CD4-positive, alpha-beta T cell treated with Interleukin-2 at 100 ng/mL for 4 hours (primary cell): ENCODE data around the gene GRIK3.
"Not testable (repeated sequence)": the region's sequence is repeated elsewhere in the genome, so short reads cannot be mapped to it uniquely, and the experiment has no call there.

Source experiments
- DNase-seq: peaks from one replicate; pipeline ENCODE4 v3.0.0-alpha.2; 2020; ENCODE audit warnings: low spot score

GRIK3 gene

DNA sequence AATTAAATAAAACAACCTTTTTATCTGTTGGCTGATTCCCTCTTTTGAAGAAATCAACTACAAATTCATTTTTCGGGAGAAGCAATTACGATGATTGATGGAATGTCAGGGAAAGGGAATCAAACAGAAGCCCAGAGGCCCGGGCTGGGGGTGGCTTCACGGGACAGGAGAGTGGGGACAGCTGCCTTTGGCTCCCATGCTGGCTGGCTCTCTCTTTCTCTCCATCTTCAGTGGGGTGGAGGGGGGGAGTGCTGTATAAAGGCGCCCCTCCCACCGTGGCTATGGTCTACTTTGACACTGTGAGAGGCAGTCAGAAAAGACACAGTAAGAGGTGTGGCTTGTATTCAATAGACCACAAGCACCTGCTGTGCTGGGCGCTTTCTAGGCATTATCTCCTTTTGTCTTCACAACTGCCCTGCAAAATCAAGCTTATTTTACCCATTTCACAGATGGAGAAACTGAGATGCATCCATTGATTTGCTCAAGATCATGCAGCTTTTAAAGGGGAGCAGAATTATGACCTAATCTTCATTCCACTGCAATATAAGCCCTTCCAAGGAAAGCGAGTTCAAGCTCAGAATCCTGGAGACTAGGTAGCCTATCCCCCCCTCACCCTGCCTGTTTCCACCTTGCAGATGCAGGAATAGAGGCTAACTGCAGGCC lies 92.9 kb downstream of the GRIK3 start:
- no peak for DNase-seq

DNA sequence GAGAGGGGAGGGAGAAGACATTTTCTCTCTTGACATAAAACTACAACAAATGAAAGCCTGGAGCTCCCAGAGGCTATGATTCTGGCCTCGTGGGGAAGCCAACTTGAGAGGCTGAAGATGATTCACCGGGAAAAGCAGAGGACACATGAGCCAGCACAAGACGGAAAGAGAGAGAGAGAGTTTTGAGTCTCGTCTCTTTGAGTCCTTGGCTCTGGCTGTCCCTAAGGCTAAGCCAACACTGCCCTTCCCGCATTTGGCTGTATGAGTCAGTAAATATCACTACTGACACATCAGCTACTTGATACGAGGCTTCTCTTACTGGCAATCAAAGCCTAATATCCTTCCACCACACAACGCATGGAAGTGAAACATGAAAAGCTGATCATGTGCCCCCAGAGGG lies 95.5 kb downstream of the GRIK3 start:
- no peak for DNase-seq

DNA sequence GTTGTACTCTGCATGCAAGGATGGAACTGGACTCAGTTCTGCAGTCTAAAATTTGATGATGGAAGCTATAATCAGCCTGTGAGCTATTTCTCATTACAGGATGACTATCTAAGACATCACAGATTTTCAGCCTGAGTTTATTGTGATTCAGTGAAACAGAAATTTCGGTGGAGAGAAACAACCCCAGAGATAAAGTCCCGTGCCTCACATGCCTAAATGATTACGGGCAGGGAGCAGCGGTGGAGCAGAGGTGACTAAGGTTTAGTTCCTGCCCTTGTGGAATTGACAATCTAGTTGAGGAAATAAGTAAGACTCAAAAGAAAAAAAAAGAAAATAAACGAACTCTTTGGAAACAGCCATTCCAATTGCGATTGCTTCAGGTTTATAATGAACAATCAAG lies 96.9 kb downstream of the GRIK3 start:
- no peak for DNase-seq

DNA sequence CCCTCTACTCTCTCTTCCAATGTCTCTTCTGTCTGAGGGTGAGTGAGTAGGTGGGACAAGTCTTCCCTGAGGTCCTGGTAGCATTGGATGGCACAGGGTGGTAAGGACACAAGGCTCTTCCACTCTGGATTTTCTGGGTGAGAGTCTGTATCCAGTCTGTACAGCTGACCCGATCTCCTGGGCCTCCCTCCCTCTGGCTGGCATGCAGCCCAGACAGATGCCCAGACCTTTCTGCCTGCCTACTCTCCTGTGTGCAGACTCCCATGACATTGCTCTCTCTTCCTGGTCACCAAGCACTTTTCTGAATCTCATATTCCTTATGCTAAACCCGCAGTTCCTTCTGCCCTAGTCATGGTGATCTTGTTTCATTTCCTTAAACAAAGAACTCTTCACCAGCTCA lies 100.3 kb downstream of the GRIK3 start:
- no peak for DNase-seq

DNA sequence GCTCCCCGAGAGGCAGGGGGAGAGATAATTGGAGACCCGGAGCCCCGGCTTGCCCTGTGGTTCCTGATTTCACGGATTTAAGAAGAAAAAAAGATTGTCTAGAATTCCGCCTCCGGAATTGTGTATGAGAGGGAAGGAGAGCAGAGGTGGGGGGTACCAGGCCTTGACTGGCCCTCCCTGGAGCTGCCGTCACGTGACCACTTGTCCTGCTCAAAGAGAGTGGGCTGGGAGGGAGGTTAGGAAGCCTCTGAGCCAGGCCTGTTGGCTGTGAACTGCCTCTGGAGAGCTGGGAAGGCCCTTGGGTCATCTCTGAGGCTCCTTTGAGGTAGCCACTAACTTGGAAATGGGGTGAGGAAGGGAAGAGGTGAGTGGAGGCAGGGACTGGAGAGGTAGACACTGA lies 106.5 kb downstream of the GRIK3 start:
- DNase-seq: no peak

DNA sequence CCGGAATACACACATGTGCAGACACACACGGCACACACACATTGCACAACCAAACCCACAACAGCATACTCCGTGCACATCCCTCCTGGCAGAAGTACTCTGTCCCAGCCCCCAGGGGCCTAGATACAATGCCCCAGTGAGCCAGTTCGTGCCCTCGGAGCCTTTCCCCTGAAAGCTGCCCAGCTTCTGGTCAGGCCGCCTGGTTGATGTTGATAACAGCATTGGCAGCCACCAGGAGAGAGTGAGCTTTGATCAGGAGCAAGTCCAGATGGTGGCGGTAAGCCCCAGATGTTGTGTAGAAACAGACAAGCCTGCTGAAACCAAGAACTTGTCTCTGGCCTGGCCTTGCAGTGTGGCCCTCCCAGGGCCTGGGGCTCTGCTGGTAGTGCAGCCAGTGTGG lies 109.1 kb downstream of the GRIK3 start:
- DNase-seq: no peak

DNA sequence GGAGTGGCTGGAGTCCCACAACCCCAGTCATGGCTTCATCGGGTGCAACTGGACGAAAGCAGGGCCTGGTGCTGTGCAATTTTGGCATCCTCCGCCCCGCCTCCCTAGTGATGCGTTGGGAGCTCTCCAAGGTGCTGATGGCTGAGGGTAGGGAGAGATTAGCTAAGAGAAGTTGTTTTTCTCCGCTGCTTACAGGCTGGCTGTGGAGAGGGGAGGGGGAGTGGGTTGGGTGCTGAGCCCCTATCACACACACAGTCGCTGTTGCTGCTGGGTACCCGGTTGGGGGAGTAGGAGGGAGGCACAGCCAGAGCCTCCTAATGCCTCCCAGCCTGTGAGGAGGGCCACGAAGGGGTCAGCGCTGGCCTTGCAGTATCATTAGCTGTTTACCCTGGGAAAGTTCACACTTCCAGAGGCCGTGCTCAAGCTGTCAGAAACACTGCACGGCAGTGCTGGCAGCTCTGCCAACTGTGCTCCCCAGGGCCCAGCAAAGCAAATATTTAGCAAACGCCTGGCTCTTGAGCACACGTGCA lies 110.0 kb downstream of the GRIK3 start:
- DNase-seq: no peak

DNA sequence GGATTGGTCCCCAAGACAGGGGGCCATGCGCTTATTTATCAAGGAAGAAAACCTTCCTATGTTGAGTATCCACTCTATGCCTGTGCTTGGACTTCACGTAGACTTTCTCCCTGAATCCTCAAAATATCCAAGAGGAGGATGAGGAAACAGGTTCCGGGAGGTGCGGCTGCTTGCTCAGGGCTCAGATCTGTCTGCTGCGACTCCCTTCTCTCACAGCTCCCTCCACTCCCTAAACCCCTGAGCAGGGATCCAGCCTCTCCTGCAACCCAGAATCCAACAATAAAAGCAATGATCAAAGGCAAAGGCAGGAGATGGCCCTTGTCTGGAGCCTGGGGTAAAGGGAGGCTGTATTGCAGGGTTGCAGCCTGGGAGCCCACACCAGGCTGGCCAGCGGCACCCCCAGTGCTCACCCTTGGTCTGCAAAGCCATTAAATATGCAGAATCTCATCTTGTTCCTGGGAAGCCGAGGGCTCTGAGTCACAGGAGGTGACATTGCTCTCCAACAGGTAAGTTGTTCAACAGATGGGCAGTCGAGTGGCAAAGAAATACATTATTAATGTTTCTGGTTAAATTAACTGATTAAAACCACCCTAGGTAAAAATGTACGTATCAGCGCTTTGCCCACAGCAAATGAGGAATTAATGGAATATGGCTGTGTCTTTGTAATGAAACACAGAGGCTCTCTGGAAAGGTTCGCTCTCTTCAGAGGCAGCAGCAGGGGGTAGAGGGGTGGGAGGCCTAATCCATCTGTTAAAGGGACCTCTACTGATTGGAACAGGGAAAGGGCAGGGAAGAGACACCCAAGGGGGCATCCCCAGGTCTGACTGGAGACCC lies 111.5 kb downstream of the GRIK3 start:
- no peak for DNase-seq

DNA sequence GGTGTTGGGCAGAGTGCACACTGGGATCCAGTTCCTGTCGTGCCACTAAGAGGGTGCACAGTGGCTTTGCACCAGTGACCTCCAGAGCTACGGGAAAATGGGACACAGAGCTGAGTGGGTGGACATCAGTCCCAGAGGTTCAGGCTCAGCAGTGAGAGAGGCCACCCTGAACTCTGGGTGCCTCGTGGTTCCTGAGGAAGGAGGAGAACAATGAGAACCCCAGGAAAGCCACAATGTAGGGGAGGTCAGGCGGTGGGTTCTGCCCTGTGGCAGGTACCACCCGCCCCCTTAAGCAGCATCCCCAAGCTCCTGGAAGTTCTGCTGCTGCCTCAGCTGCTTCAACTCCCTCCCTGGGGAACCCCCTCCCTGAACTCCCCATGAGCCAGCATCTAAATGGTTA lies 112.2 kb downstream of the GRIK3 start:
- DNase-seq: no peak

DNA sequence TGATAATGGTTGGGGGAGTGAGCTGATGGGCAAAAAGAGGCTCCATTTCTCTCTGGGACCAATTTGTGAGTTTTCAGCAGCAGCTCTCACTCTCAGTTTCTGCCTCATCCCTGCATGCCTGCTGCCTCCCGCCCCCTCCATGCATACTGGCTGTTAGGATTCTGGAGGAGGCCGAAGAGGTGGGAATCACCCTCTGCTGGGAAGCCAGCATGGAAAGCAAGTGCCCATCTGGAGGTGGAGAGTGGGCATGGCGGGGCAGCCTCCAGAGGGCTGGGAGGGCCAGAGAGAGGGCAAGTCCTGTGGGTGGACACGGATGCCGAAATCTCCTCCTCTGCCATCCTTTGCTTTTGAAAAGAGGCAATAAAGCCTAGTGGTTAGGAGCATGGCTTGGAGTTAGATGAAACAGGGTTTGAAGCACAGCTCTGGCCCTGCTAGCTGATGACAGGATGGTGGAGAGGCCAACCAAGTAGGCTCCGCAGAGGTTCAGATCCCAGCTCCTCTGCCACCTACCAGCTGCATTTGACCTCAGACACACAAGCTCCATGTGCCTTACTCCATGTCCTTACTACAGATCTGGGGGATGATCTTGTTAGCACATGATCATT lies 113.4 kb downstream of the GRIK3 start:
- DNase-seq: no peak

DNA sequence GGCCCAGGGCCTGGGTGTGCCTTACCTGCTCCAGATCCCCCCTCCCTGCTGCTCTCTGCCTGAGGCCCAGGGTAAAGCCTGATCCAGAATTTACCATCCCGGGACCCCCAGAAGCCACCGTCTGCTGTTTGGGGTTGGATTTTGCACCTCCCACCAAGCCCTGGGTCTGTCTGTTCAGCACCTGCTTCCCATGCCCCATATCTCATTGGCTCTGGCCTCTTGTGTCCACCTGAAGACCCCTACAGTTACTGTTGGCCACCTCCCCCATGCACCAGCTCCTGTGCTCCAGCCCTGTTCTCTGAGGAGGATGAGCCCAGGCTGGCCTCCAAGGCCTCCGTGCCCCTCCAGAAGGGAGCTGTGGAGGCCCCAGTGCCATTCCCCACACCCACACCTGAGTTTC lies 113.9 kb downstream of the GRIK3 start:
- no peak for DNase-seq

DNA sequence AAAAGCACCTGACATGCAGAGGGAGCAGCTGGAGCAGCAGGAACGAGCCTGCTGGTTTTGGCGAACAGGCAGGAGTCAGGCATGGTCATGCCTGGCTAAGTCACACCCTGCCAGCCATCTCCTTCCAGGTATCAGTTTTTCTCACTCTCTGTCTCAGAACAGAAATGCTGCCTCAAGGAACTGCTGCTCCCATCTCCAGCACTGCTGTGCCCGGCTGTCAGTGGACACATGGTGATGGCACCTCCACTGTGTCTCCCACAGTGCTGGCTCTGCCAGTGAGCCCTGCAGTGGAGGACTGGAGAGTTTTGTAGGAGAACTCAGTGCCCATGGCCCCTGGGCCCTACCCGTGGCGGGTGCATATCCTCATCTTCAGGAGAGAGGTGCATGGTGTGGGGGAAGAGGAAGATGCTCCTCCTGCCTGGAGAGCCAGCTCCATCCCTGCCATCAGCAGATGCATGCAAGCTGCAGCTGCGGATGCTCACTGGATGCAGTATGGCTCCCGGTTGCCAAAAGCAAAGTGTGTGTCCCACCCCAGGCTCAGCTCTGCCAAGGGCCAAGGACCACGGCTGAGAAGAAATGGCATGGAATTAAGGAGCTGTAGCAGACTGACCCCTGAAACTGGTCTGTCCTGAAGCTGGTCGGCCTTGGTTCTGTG lies 114.7 kb downstream of the GRIK3 start:
- DNase-seq: no peak

DNA sequence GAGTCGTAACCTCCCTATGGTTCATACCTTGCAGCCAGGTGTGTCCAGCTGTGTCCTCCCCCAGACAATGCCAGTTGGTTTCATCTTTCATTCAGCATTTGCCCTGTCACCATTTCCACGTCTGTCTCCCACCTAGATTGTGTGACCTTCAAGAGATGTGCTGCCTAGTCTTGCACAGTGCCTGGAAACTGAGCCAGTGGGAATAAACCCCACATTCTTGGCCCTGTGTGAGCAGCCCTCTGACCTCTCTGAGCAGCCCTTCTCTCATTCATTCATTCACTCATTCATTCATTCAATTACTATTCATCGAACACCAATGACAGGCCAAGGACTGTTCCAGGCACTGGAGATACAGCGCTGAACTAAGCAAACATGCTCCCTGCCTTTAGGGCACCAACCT lies 115.7 kb downstream of the GRIK3 start:
- DNase-seq: no peak

DNA sequence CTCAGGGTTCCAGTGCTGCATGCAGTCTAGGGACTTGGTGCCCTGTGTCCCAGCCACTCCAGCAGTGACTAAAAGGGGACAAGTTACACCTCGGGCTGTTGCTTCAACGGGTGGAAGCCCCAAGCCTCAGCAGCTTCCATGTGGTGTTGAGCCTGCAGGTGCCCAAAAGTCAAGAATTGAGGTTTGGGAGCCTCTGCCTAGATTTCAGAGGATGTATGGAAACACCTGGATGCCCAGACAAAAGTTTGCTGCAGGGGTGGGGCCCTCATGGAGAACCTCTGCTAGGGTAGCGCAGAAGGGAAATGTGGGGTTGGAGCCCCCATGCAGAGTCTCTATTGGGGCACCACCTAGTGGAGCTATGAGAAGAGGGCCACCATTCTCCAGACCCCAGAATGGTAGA lies 117.8 kb downstream of the GRIK3 start:
- DNase-seq: not testable (repeated sequence)

DNA sequence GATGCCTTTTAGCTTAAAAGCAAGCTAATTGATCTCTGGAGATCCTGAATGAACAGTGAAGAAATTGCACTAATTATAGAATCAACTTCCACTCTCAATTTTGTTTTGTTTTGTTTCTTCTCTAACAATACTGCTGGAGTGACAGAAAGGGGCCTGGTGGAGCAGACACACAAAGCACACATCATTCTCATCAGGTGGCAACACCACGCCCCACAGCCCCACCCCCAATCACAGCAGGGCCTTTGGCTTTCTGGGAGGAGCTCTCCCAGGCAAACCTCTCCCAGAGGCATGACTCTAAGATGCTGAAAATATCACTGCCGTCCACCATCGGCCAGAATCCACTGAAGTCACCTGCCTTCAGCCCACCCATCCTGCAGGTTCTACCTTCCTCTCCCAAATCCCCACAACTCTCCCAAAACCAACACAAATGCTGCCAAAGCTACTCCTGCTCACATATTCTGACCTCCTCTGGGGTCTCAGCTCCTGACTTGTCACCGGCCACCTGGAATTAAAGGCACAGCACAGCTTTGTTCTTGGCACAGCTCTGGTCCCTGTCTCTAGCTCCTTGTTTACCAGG lies 120.7 kb downstream of the GRIK3 start:
- DNase-seq: no peak

DNA sequence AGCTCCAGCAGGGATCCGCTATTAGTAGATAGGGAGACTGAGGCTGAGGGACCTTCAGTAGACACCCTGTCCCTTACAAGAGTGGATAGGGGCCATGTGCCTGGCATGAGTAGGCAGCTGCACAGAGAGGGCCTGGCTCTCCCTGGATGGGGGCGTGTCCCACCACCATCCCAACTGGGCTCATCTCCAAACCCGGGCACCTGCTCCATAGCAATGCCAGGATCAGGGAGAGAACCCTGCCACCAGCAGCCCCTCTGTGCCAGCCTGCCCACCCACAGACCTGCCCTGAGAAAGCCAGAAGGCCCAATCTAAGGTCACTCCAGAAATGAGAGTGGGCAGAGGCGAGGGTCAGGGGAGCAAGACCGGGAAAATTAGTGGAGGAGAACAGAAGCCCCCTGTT lies 121.3 kb downstream of the GRIK3 start:
- no peak for DNase-seq

DNA sequence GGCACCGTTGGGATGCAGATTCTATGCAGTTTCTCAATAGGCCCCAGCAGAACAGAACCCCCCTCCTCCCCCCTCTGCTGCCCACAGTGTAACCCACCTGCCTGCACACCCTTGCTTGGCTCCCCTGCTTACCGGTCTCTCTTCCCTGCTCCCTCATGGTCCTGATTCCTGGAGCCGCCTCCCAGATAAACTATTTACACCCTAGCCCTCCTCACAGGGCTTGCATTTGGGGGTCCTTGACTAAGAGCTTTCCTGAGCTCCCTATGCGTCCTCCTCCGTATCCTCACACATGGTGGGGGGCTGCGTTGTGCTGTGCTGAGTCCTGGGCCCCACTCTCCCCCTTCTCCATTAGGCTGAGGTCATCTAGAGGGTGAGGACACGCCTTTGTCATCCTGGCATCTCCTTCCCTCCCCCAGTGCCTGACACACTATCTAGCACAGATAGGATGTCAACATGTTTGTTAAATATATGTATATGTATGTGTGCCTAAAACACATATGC lies 121.9 kb downstream of the GRIK3 start:
- no peak for DNase-seq

DNA sequence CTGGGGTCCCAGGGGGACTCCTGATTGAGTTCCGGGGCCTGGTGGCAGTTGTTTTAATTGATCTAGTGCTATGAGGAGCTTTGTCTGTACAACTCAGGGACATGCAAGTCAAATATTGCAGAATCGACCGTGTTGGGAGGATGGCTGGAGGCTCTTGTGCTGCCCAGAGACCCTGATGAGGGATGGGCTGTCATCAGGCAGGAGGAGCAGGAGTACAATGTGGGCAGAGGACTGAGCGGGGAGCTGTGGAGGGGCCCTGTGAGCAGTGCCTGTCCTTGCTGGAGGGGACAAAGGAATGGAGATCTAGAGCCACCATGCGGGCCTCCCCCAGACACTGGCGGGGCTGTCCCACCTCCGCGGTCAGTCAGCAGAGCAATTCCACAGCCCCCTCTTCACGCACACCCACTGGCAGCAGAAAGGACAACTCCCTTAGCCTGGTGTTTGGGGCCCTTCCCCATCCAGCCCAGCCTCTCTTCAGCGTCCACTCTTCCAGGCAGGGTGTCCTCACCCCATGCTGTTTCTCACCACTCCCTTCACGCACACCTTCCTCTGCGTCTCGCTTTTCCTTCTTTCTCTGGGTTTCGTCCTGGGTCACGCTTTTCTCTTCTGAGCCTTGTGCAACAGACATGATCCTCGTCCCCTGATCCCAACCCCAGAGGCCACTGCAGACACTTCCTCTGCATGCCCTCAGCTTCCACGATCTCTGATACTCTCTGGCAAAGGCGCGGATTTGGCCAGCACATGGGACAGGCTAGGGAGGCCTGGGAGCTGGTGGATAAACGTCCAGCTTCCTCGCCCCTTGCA lies 122.6 kb downstream of the GRIK3 start:
- no peak for DNase-seq

DNA sequence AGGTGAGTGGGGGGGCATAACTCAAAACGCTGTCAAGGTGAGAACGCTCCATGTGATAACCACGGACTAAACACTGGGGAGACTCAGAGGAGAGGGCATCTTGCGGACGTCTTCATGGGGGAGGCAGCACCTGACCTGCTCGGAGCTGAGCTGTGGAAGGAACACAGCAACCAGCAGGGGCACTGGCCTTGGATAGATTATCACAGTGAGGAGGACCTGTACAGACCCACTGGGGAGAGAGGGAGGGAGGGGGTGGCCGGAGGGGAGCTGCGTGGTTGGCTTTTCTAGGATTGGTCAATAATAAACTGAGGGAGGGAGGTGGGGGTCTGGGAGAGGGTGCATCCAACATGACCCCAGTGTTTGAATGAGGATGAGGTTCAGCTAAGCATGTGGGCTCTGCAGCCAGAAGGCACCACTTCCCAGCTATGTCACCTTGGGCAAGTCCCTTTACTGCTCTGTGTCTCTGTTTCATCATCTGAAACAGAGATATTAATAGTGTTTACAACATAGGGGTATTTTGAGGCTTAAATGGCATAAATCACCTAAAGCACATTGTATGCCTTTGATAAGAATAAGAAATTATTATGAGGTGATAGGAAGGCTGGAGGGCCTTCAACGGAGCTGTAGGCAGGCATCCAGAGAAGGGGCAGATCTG lies 123.3 kb downstream of the GRIK3 start:
- no peak for DNase-seq

DNA sequence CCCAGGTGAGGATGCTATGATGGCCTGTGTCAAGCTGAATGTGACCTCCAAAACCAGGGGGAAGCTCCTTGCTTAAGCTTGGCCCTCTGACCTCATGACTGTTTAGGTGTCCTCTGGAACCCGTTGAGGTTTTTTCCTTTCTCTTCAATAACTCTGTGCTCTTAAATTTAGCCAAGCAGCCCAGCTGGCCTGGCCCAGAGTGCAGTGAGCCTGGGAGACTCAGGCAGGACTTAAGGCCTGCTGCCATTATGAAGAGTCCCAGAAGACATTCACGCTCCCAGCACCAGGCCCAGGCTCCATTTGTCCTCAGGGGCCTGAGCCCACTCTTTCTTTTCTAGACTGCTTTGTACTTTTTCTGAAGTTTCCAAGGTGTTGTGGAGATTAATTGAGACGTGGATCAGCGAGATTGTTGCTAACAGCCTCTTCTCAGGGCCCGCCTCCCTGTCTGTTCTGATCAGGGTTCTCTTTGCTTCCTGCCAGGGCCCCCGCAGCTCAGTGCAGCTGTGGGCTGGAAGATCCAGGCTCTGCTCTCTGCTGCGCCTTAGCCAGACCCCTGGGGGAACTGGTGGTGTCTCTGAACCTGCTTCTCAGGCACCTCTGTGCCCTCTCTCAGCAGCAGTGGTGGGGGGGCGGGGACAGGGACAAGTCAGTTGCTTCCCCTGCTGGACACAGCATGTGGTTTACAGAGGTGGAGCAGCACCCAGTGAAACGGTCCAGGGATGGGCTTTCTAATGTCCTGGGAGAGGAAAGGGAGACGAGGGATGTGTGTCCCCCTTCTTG lies 124.2 kb downstream of the GRIK3 start:
- no peak for DNase-seq
